ENCODE results near the gene LRRC75A. TPM values are rescaled to one million over a fixed set of nuclear protein-coding genes. Genes with fewer than 3 reads are reported as not detected.

The LRRC75A gene
- total and polyA plus RNA-seq, 2 of the 13 experiments (the other 11 are each of a cell fraction or from before 2014, with no cell fraction given) = 0.03 TPM; not detected in 1

DNA sequence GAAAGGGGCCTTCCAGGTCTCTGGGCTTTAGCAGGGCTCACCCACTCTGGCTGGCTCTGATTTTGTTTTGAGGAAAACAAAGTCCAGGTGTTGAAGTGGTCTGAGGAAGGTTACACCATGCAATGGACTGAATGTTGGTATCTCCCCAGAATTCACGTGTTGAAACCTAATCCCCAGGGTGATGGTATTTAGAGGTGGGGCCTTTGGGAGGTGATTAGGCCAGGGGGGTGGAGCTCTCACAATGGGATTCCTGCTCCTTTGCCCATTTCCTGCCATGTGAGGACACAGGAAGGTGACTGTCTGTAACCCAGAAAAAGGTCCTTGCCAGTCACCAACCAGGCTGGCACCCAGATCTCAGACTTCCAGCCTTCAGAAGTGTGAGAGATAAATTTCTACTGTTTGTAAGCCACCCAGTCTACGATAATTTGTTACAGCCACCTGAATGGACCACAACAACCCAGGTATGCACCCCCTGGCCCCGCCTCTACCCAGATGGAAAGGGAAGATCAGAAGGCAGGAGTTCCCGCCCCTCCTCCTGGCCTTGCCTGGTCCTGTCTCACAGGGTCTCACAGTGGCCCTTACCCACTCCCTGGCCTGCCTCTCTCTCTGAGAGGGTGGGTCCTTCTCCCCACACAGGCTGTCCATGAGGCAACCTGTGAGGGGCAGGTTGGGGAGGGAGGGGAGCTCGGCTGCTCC, 32.0 kb downstream of the LRRC75A start (continued):
- TF ChIP-seq ZNF446 (CRISPR knock-in tag; IDR thresholded peaks at IDR 0.05) = no peak

DNA sequence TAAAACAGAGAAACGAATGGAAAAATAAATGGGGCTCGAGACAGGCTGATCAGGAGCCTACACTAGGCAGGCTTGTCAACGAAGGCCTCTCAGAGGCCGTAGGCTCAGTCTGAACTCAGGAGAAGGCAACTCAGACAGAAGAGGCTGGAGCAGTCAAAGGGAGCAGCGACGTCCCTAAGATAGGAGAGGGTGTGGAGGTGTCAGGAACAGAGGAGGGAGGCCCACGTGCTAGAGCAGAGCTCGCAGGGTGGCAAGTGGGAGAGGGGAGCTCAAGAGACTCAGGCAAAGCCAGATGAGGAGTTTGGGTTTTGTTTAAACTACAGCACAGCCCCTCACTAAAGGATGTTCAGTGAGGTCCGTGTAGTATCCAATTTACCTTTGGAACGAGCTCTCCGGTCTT, 32.7 kb downstream of the LRRC75A start:
- H3K79me2 ChIP-seq (ENCODE audit: insufficient read depth, low read length) = no peaks in the 10 kb centered on the region
- in situ Hi-C loops (cut with HindIII; ENCODE audit: extremely low pct_ligation_motif_present, low pct_unique_long_range_greater_than_20kb) (no loop called here), intact Hi-C loops (cut with micrococcal nuclease; ENCODE audit: unreplicated experiment) (loop anchor here (5.0 kb wide), 1 partner anchor 33 kb away; the partner anchor contains the start of gene LRRC75A)
- H3K4me2 ChIP-seq (ENCODE audit: low read depth, low read length) = no peak overlapping the region
- ChIA-PET POLR2A (interaction anchor here (1.0 to 1.3 kb wide), 2 partner anchors 21 to 77 kb away, joined by 3 to 4 read pairs; no protein-coding TSS in a partner anchor), CTCF (ENCODE audit: low intra/inter-chr PET ratio, low total read pairs) (no interaction called here)
- no peaks in the 10 kb centered on the region for H3K36me3 ChIP-seq (replicated peaks in 1 of 2; ENCODE audit: control insufficient read depth in 1 of 2, insufficient read depth in 2 of 2, low read length in 2 of 2)
- no peak overlapping the region for H3K4me3 ChIP-seq (replicated peaks in 1 of 3; ENCODE audit: insufficient read depth in 1 of 3, low read depth in 2 of 3, low read length in 3 of 3)
- no peaks in the 10 kb centered on the region for H4K20me1 ChIP-seq (ENCODE audit: insufficient read depth, low read length)
- ATAC-seq = no peak
- H3K9me3 ChIP-seq (ENCODE audit: low read length) = no peaks in the 10 kb centered on the region
- no peak overlapping the region for H3K27ac ChIP-seq (ENCODE audit: extremely low read length, insufficient read depth, low read length)
- H2AFZ ChIP-seq (ENCODE audit: low read length) = no peak overlapping the region
- BruUV-seq (replicated peaks) = no TSS peak
- WGBS (ENCODE audit: low lambda C conversion rate) = 89% methylated on average over 11 of the region's 11 CpGs
- DNase-seq (ENCODE audit: low spot score) = no peak
- H3K9ac ChIP-seq (ENCODE audit: insufficient read depth, low read depth, low read length) = no peak overlapping the region
- H3K27me3 ChIP-seq (ENCODE audit: control insufficient read depth in 1 of 2, insufficient read depth in 2 of 2, low read length in 2 of 2) = no peaks in the 10 kb centered on the region
- FAIRE-seq = no peak
- peaks cover 46% of the 10 kb centered on the region for H3K4me1 ChIP-seq (ENCODE audit: insufficient read depth, low read length)
- TF ChIP-seq ZNF383 (CRISPR knock-in tag; IDR thresholded peaks at IDR 0.05; ENCODE audit: borderline replicate concordance) = no peak
- no peak for TF ChIP-seq ZNF33A (CRISPR knock-in tag; IDR thresholded peaks at IDR 0.05; ENCODE audit: borderline replicate concordance)
- TF ChIP-seq, protein P1, sequence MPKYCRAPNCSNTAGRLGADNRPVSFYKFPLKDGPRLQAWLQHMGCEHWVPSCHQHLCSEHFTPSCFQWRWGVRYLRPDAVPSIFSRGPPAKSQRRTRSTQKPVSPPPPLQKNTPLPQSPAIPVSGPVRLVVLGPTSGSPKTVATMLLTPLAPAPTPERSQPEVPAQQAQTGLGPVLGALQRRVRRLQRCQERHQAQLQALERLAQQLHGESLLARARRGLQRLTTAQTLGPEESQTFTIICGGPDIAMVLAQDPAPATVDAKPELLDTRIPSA (CRISPR knock-in tag; IDR thresholded peaks at IDR 0.05; ENCODE audit: borderline replicate concordance) = no peak
- no peak for TF ChIP-seq ZNF274 (CRISPR knock-in tag; IDR thresholded peaks at IDR 0.05)
- TF ChIP-seq, protein P2, sequence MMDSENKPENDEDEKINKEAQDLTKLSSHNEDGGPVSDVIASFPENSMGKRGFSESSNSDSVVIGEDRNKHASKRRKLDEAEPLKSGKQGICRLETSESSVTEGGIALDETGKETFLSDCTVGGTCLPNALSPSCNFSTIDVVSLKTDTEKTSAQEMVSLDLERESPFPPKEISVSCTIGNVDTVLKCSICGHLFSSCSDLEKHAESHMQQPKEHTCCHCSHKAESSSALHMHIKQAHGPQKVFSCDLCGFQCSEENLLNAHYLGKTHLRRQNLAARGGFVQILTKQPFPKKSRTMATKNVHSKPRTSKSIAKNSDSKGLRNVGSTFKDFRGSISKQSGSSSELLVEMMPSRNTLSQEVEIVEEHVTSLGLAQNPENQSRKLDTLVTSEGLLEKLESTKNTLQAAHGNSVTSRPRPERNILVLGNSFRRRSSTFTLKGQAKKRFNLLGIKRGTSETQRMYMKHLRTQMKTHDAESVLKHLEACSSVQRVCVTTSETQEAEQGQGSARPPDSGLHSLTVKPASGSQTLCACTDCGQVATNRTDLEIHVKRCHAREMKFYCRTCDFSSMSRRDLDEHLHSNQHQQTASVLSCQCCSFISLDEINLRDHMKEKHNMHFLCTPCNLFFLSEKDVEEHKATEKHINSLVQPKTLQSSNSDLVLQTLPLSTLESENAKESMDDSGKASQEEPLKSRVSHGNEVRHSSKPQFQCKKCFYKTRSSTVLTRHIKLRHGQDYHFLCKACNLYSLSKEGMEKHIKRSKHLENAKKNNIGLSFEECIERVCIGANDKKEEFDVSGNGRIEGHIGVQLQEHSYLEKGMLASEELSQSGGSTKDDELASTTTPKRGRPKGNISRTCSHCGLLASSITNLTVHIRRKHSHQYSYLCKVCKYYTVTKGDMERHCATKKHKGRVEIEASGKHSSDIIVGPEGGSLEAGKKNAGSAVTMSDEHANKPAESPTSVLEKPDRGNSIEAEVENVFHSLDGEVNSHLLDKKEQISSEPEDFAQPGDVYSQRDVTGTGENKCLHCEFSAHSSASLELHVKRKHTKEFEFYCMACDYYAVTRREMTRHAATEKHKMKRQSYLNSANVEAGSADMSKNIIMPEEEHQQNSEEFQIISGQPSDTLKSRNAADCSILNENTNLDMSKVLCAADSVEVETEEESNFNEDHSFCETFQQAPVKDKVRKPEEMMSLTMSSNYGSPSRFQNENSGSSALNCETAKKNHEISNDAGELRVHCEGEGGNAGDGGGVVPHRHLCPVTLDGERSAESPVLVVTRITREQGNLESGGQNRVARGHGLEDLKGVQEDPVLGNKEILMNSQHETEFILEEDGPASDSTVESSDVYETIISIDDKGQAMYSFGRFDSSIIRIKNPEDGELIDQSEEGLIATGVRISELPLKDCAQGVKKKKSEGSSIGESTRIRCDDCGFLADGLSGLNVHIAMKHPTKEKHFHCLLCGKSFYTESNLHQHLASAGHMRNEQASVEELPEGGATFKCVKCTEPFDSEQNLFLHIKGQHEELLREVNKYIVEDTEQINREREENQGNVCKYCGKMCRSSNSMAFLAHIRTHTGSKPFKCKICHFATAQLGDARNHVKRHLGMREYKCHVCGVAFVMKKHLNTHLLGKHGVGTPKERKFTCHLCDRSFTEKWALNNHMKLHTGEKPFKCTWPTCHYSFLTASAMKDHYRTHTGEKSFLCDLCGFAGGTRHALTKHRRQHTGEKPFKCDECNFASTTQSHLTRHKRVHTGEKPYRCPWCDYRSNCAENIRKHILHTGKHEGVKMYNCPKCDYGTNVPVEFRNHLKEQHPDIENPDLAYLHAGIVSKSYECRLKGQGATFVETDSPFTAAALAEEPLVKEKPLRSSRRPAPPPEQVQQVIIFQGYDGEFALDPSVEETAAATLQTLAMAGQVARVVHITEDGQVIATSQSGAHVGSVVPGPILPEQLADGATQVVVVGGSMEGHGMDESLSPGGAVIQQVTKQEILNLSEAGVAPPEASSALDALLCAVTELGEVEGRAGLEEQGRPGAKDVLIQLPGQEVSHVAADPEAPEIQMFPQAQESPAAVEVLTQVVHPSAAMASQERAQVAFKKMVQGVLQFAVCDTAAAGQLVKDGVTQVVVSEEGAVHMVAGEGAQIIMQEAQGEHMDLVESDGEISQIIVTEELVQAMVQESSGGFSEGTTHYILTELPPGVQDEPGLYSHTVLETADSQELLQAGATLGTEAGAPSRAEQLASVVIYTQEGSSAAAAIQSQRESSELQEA (CRISPR knock-in tag; IDR thresholded peaks at IDR 0.05; ENCODE audit: not compliant biosample characterization) = no peak
- no peak for TF ChIP-seq KLF15 (CRISPR knock-in tag; IDR thresholded peaks at IDR 0.05; ENCODE audit: borderline replicate concordance)
- TF ChIP-seq NKX3-1 (CRISPR knock-in tag; IDR thresholded peaks at IDR 0.05) = no peak
- TF ChIP-seq, protein P3, sequence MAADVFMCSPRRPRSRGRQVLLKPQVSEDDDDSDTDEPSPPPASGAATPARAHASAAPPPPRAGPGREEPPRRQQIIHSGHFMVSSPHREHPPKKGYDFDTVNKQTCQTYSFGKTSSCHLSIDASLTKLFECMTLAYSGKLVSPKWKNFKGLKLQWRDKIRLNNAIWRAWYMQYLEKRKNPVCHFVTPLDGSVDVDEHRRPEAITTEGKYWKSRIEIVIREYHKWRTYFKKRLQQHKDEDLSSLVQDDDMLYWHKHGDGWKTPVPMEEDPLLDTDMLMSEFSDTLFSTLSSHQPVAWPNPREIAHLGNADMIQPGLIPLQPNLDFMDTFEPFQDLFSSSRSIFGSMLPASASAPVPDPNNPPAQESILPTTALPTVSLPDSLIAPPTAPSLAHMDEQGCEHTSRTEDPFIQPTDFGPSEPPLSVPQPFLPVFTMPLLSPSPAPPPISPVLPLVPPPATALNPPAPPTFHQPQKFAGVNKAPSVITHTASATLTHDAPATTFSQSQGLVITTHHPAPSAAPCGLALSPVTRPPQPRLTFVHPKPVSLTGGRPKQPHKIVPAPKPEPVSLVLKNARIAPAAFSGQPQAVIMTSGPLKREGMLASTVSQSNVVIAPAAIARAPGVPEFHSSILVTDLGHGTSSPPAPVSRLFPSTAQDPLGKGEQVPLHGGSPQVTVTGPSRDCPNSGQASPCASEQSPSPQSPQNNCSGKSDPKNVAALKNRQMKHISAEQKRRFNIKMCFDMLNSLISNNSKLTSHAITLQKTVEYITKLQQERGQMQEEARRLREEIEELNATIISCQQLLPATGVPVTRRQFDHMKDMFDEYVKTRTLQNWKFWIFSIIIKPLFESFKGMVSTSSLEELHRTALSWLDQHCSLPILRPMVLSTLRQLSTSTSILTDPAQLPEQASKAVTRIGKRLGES (CRISPR knock-in tag; IDR thresholded peaks at IDR 0.05; ENCODE audit: borderline replicate concordance) = no peak
- TF ChIP-seq ETV6 (CRISPR knock-in tag; conservative IDR thresholded peaks at IDR 0.05) = no peak
